Activated naive CD8-positive, alpha-beta T cell treated with anti-CD3 and anti-CD28 coated beads, Interleukin-2, amount 50 U/mL, for 16 hours (primary cell): ENCODE measurements around the gene FCMR.
"Not testable (repeated sequence)": the region's sequence is repeated elsewhere in the genome, so short reads cannot be mapped to it uniquely, and the experiment has no call there.

ENCODE experiments used
- DNase-seq: peaks from one replicate; pipeline ENCODE4 v3.0.0-alpha.2; 2020; ENCODE audit warnings: low read depth, low spot score

Gene FCMR

DNA sequence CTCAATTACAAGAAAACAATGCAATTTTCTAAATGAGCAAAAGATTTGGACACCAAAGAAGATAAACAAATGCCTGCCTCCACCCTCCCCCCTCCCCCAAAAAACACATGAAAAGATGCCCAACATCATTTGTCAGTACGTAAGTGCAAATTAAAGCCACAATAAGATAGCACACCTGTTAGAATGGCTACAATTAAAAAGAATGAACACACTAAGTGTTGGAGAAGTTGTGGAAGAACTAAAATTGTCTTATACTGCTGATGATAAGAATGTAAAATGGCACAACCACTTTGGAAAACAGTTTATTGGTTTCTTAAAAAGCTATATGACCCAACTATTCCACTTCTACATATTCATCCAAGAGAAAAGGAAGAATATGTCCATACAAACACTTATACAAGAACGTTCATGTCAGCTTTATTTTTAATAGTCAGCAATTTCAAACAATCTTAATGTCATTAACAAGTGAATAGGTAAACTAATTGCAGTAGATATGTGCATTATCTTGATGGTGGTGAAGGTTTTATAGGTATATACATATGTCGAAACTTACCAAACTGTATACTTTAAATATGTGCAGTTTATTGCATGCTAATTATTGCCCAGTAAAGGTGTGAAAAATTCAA, 45.9 kb downstream of the FCMR start:
- DNase-seq = no peak

DNA sequence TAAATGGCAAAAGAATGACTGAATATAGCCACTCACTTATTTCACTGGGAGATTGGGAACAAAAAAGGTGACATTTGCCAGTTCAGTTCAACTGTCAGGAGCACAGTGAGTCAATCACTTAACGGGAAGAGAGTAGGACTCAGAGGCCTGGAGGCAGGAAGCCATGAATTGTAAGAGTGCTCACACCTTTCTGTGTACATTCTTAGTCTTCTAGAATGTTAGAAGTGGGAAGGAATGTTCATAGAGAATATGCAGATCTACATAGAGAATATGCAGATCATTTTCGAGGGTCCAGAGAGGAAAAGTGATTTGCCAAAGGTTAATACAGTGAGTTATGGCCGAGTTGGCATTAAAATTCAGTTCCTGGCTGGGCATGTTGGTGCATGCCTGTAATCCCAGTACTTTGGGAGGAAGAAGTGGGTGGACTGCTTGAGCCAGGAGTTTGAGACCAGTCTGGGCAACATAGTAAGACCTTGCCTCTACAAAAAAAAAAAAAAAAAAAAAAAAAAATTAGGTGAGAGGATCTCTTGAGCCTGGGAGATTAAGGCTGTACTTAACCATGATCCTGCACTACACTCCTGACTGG, 48.0 kb downstream of the FCMR start:
- no peak for DNase-seq

DNA sequence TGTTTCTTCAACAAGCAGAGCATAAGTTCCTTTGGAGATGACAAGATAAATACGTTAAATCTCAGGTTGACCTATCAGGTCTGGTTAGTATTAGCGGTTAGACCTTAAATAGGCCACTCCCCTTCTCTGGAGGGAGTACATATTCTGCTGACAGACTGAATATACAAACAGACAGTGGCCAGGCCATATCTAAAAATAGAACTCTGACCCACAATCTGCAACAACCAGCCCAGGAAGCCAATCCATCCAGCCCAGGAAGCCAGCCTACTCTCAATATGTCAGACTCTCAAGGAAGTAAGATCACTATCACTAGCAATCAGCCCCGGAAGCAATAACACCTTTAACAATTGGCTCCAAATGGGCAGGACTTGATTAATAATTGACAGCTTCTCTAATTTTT, 49.6 kb downstream of the FCMR start:
- no peak for DNase-seq

DNA sequence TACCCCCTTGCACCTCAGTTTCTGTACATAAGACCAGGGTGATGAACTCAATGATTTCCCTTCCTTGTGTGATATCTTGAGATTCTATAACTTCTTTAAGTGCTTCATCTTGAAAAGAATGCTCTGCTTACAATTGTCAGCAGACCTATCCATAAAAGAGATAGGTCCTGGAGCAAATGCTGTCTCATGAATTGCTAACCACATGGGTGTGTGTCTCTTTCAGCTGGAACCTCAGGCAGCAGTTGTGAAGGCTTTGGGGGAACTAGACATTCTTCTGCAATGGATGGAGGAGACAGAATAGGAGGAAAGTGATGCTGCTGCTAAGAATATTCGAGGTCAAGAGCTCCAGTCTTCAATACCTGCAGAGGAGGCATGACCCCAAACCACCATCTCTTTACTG, 53.5 kb downstream of the FCMR start:
- no peak for DNase-seq

DNA sequence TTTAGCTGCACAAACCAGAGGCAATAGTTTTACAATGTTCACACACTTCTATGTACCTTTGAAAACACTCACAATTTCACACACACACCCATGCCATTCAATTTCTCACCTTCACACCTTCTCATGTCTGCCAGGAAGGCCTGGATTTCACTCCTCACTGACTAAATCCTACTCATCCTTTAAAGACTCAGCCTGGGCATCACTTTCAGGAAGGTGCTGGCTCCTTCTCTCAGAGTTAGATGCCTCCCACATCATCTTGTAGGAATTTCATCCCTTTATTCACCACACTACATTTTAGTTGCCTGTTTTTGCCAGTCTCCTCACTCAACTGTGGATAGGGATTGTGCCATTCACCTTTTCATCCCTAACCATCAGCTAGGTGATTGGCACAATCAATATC, 54.0 kb downstream of the FCMR start:
- no peak for DNase-seq

DNA sequence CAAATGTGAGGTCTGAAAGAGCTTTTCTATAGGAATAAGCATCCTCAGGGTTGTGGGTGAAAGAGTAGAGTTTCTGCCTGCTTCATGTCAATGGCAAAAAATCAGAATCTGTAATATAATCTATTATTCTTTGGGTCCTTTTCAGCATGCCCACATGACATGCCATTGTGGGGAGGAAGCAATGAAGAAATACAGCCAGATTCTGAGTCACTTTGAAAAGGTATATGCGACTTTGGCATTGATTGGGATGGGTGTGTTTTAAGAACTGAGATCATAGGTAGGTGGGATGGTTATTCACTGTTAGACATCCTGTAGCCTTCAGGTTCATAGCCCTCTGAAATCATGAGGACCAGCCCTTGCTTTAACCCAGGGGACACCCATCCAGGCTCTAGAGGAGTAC, 54.5 kb downstream of the FCMR start:
- no peak for DNase-seq

DNA sequence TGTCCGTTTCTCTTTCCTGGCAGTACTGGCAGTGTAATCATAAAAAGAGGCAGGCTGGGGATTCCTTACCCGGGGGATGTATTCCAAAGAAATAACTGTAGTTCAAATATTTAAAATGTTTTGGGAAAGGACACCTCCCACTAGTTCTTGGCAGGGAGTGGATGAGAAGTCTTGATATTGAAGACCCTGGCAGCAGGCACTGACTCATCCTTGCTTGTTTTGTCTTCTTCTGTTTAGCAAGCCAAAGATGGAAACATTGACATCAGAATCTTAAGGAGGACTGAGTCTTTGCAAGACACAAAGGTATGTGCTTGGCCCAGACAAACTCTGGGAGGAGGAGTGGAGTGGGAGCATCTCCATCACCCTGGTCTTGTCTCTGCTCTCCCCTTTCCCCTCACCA, 55.7 kb downstream of the FCMR start:
- DNase-seq = no peak

DNA sequence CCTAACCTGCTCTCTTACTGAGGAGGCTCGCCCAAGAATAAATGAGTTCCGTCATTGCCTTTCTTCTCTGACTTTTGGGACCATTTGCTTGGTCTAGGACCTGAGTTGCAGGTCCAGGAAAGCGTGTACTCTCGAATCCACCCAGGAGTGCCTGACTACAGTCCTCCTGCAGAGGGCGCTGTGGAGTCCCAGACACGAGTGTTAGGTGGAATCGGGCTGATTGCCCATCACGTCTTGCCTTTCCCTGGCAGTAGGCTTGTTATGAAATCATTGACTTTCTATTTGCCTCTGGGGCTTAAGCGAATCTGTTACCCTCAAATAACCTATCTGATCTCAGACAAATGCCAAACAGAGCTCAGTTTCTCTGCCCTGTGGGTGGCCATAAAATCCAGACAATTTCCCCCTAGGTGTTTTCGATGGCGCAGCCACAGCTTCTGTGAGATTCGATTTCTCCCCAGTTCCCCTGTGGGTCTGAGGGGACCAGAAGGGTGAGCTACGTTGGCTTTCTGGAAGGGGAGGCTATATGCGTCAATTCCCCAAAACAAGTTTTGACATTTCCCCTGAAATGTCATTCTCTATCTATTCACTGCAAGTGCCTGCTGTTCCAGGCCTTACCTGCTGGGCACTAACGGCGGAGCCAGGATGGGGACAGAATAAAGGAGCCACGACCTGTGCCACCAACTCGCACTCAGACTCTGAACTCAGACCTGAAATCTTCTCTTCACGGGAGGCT, 56.6 kb downstream of the FCMR start, which contains the start of gene IL20:
TSS of gene IL20 (plus strand) at position 685 of the 733 bp plus-strand sequence. CDS start 230 bp downstream, outside the sequence.
- DNase-seq = peak; percentile 70

DNA sequence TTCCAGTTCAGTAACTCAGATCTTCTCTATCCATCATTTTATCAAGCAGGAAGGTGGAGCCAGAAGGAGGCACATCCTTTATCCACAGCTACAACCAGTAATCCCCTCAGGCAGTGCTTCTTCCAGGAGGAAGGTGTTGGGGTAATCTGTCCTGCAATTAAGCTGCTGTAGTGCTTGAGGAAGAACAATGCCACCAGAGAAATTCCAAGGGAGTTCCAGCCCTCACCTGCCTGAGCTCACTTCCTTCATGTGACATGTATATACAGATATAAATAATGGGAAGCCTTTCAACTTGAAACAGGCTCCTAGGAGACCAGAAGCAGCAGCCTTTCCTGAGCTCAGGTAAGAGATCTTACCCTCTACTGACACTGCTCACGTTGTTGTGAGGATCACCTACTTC, 58.5 kb downstream of the FCMR start:
- no peak for DNase-seq

DNA sequence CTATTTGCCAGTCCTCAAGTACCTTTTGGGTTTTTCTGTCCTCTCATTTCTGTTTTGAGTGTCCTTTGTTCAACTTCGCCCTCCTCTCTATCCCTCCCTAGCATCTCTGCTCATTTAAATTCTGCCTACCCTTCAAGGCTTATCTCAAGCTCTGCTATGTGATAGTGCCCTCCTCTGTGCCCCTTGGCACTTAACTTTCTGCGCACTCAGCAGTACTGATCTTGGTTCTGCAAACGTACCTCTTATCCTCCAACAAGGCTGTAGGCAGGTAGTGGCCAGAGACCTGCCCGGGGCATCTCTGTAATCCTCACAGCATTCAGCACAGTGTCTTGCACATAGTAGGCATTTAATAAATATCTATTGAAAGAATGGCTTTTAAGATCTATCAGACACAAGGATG, 61.6 kb downstream of the FCMR start:
- DNase-seq = no peak

DNA sequence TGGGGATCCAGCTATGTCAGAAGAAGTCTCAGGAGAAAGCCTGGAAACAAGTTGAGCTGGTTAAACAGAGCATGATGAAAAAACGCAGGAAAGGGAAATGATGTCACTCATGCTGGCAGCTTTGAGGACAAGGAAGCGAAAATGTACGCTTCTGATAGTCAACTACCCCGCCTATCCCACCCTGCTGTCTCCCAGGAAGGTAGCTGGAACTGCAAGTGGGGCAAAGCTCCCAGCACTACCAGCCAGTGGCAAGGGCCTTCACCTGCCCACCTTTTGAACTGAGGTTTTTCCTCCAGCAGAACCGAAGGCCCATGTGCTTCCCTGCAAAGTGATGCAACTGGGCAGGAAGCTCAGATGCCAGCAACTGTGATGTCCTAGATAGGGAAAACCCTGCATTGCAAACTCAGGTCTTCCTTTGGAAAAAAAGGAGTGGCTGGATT, 62.6 kb downstream of the FCMR start:
- DNase-seq = no peak

DNA sequence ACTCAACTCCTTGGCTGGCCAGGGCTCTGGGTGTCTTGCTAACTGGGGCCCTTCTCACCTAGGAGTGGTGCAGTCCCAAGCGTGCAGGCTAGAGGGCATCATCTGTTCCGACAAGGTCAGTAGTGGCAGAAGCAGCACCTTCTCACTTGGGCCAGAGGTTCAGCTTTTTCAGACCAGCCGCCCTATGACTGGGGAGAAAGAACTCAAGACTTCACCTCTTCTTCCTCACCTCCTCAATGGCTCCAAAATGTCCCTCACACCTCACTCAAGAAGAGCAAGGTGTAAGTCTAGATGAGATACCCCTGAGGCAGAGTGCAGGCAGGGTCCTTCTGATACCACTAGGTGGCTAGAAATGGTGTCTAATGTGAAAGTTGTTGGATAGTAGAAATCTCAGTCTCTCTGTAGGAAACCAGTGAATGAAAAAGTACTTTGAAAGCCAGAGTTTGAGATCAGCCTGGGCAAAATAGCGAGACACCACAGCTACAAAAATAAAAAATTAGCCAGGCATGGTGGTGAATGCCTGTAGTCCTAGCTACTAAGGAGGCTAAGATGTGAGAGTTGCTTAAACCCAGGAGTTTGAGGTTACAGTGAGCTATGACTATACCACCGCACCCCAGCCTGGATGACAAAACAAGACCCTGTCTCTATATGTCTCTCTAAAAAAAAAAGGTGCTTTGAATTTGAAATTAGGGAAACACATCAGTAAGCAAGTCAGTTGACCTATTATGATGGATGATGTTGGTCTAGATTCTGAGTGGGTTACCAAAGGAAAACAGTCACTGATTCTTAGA, 64.9 kb downstream of the FCMR start:
- DNase-seq = no peak

DNA sequence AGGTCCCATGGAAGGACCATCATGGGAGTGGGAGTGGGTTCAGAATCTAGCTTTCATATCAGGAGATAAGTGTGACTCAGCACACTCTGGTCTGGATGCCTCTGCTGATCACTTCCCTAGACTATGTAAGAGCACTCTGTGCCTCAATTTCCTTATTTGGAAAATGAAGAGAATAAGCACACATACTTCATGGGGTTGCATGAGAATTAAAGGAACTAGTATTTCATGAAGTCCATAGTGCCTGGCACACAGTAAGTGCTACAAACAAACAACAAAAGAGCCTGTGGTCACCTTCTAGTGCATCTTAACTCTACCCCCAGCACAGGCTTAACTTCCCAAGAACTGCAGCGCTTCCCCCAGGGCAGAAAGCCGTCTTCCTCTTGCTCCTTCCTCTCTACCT, 65.9 kb downstream of the FCMR start:
- no peak for DNase-seq

DNA sequence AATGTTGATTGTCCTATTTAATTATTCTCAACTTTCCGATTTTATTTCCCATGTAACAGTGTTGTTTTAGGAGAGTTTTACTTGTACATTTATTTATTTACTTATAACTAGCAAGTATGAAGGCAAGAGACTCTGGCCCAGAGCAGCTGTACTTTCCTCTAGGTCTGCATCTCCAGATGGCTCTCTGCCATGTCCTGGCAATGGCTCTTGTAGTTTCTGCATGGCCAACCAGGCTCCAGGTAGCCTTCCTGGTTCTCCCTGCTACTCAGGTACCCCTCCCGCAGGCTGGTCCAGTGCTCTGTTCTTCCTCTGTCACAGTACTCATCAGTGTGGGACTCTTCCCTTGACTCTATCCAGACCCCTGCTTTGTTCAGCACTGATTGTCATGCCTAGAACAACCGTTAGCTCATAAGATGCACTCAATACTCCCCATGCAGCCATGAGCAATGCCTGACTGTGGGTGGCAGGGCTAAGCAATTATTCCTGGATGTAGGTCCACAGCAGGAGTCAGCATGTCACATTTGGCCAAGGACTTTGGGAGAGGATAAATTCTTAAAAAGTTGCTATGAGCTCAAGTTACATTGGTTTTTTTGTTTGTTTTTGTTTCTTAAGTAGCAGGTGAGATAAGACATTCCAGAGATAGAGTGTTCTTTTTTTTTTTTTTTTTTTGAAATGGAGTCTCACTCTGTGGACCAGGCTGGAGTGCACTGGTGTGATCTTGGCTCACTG, 67.2 kb downstream of the FCMR start:
- DNase-seq = no peak

DNA sequence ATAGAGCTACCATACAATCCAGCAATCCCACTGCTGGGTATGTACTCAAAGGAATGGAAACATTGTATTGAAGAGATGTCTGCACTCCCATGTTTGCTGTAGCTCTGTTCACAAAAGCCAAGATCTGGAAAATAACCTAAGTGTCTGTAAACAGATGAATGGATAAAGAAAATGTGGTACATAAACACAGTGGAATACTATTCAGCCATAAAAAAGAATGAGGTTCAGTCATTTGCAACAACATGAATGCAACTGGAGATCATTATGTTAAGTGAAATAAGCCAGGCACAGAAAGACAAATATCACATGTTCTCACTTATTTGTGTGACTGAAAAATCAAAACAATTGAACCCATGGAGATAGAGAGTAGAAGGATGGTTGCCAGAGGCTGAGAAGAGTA, 68.0 kb downstream of the FCMR start:
- not testable (repeated sequence) for DNase-seq
